Measurements from ENCODE around the gene KLF5. TPM values are rescaled to one million over a fixed set of nuclear protein-coding genes. Genes with fewer than 3 reads are reported as not detected.

KLF5 gene
- total RNA-seq, 2 experiments from 2014 or later, result 0.29 to 0.82 TPM

DNA sequence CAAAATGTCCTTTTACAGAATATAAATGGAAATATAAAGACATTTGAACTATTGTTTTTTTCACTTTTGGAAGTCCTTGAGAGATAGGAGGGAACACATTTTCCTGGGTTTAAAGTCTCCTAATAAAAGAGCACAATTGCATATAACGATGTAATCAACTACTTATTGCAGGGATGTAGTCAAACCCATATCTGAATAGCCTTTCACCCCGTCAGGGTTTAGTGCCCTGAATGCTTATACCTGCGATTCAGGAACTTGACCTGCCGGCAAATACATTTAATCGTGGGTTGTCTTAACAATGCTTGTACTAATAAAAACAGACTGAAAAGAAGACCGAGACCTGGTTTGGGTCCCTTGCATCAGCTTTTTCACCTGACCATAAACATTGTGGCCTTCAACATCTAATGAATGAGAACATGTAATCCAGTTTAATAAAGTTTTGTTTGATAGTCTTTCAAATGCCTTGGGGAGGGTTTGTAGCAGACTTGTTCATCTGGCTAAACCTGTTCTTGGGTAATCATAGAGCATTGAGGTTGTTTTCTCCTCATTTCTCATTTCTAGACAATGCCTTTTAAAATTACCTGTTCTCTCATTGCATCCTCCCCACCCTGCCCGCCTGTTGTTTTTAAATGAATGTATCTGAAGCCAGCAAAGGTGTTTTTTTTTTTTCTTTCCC, 7.0 kb downstream of the KLF5 start:
- BruUV-seq (replicated peaks), result no TSS peak
- Histone ChIP-seq H3K79me2 (ENCODE audit: insufficient read depth, low read depth, low read length) (no peaks in the 10 kb centered on the region), H3K4me3 (ENCODE audit: low read depth, low read length, poor library complexity, severe bottlenecking) (no peak overlapping the region), H3K27ac (ENCODE audit: low read depth, low read length, poor library complexity, severe bottlenecking) (no peak overlapping the region), H3K4me2 (ENCODE audit: low read length) (no peak overlapping the region), H2AFZ (ENCODE audit: low read length) (no peak overlapping the region), H3K36me3 (ENCODE audit: insufficient read depth, low read length) (no peaks in the 10 kb centered on the region), H4K20me1 (ENCODE audit: insufficient read depth, low read length) (no peaks in the 10 kb centered on the region), H3K9me2 (ENCODE audit: insufficient read depth, low read length) (no peaks in the 10 kb centered on the region), H3K4me1 (ENCODE audit: insufficient read depth, low read length, poor library complexity, severe bottlenecking) (no peaks in the 10 kb centered on the region), H3K9me3 (ENCODE audit: low read length) (no peaks in the 10 kb centered on the region)
- ChIA-PET CTCF (ENCODE audit: unreplicated experiment) (no interaction called here), POLR2A (no interaction called here)
- intact Hi-C loops (cut with micrococcal nuclease; ENCODE audit: unreplicated experiment), result no loop called here
- TF ChIP-seq, protein P1, sequence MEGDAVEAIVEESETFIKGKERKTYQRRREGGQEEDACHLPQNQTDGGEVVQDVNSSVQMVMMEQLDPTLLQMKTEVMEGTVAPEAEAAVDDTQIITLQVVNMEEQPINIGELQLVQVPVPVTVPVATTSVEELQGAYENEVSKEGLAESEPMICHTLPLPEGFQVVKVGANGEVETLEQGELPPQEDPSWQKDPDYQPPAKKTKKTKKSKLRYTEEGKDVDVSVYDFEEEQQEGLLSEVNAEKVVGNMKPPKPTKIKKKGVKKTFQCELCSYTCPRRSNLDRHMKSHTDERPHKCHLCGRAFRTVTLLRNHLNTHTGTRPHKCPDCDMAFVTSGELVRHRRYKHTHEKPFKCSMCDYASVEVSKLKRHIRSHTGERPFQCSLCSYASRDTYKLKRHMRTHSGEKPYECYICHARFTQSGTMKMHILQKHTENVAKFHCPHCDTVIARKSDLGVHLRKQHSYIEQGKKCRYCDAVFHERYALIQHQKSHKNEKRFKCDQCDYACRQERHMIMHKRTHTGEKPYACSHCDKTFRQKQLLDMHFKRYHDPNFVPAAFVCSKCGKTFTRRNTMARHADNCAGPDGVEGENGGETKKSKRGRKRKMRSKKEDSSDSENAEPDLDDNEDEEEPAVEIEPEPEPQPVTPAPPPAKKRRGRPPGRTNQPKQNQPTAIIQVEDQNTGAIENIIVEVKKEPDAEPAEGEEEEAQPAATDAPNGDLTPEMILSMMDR (conservative IDR thresholded peaks at IDR 0.05; ENCODE audit: low read length), result no peak
- no peak for TF ChIP-seq EZH2phosphoT487 (IDR thresholded peaks at IDR 0.05; ENCODE audit: borderline replicate concordance, low read depth, low read length)
- no peak for DNase-seq (ENCODE audit: low spot score)

DNA sequence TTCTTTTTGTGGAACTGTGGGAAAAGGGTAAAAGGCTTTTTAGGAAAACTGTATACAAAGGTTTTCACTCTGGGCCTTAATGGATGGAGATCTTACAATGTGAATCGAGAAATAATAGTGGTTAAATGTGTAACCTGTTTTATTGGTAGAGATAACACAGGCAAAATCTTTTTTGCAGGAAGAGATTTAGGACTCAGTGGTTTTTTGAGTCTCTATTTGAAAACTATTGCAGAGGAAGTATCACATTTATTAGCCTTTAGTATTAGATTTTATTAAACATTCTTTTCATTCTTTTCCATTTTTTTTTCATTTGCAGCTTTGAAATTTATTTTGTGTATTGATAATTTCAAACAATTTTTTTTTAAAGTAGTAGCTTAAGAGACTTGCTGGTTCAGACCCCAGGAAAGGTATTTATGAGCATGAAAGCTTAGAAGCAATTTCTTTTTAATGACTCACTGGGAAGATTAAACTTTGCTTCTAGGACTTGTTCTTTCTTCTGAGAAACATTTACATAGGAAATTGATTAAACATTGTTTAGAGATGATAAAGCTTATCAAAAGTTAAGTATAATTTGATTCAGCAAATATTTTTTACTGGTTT, 10.5 kb downstream of the KLF5 start:
- ChIA-PET CTCF (ENCODE audit: unreplicated experiment) (no interaction called here), POLR2A (no interaction called here)
- Histone ChIP-seq H3K36me3 (ENCODE audit: insufficient read depth, low read length) (no peaks in the 10 kb centered on the region), H4K20me1 (ENCODE audit: insufficient read depth, low read length) (no peaks in the 10 kb centered on the region), H3K27ac (ENCODE audit: low read depth, low read length, poor library complexity, severe bottlenecking) (no peak overlapping the region), H3K79me2 (ENCODE audit: insufficient read depth, low read depth, low read length) (no peaks in the 10 kb centered on the region), H3K4me1 (ENCODE audit: insufficient read depth, low read length, poor library complexity, severe bottlenecking) (no peaks in the 10 kb centered on the region), H3K9me2 (ENCODE audit: insufficient read depth, low read length) (no peaks in the 10 kb centered on the region), H2AFZ (ENCODE audit: low read length) (no peak overlapping the region), H3K4me2 (ENCODE audit: low read length) (no peak overlapping the region), H3K4me3 (ENCODE audit: low read depth, low read length, poor library complexity, severe bottlenecking) (no peak overlapping the region), H3K9me3 (ENCODE audit: low read length) (no peaks in the 10 kb centered on the region)
- intact Hi-C loops (cut with micrococcal nuclease; ENCODE audit: unreplicated experiment), result no loop called here
- no TSS peak for BruUV-seq (replicated peaks)
- DNase-seq (ENCODE audit: low spot score), result no peak
- no peak for TF ChIP-seq EZH2phosphoT487 (IDR thresholded peaks at IDR 0.05; ENCODE audit: borderline replicate concordance, low read depth, low read length)
- TF ChIP-seq, protein P1 (conservative IDR thresholded peaks at IDR 0.05; ENCODE audit: low read length), result no peak

DNA sequence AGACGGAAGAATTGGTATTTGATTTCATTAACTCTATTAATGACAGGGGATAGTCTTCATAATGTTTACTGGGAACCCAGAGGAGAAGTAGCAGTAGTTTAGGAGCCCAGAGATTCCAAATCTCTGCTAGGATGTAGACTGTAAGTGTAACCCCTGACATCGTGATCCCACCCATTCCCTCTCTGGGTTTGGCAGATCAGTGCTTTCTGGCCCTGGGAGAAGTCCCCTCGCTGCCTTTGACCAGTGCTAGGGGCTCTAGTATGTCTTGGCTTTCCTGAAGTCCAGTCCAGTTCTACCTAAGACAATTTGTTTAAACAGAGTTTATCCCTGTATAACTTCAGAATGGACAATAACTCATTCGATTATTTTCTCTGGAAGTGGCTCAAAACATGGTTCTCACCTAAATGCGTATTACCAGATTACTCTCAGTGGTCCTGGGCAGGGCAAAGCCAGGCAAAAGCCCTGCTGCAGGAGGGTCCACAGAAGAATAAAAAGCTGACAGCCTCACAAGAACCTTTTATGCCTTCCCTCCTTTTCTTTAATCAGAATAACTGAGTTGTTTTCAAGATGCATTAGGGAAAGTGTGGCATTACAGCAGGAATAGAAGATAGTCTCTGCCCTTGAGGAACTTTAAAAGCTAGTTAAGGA, 11.8 kb downstream of the KLF5 start:
- no peaks in the 10 kb centered on the region for H4K20me1 ChIP-seq (ENCODE audit: insufficient read depth, low read length)
- intact Hi-C loops (cut with micrococcal nuclease; ENCODE audit: unreplicated experiment), result no loop called here
- H3K9me2 ChIP-seq (ENCODE audit: insufficient read depth, low read length), result no peaks in the 10 kb centered on the region
- no TSS peak for BruUV-seq (replicated peaks)
- TF ChIP-seq, protein P1 (conservative IDR thresholded peaks at IDR 0.05; ENCODE audit: low read length), result no peak
- TF ChIP-seq EZH2phosphoT487 (IDR thresholded peaks at IDR 0.05; ENCODE audit: borderline replicate concordance, low read depth, low read length), result no peak
- no peak overlapping the region for H3K4me3 ChIP-seq (ENCODE audit: low read depth, low read length, poor library complexity, severe bottlenecking)
- no peak overlapping the region for H2AFZ ChIP-seq (ENCODE audit: low read length)
- no peaks in the 10 kb centered on the region for H3K4me1 ChIP-seq (ENCODE audit: insufficient read depth, low read length, poor library complexity, severe bottlenecking)
- H3K36me3 ChIP-seq (ENCODE audit: insufficient read depth, low read length), result no peaks in the 10 kb centered on the region
- H3K27ac ChIP-seq (ENCODE audit: low read depth, low read length, poor library complexity, severe bottlenecking), result no peak overlapping the region
- POLR2A ChIA-PET, result no interaction called here
- no peak overlapping the region for H3K4me2 ChIP-seq (ENCODE audit: low read length)
- CTCF ChIA-PET (ENCODE audit: unreplicated experiment), result no interaction called here
- no peaks in the 10 kb centered on the region for H3K79me2 ChIP-seq (ENCODE audit: insufficient read depth, low read depth, low read length)
- H3K9me3 ChIP-seq (ENCODE audit: low read length), result no peaks in the 10 kb centered on the region
- DNase-seq (ENCODE audit: low spot score), result no peak
